Effector memory CD8-positive, alpha-beta T cell (primary cell): Measurements from ENCODE around the gene MIB2.

Source experiments
- ATAC-seq: fragments of 150-1000 bp; cut with Tn5 transposase; replicated peaks from 2 replicates; pipeline ENCODE4 v1.10.0; 2021; ENCODE audit warnings: mild to moderate bottlenecking, moderate library complexity
- DNase-seq, 3 experiments: peaks; one replicate each; pipeline ENCODE4 v3.0.0; 2021
- H3K27ac Mint-ChIP-seq, 2 donors: one replicate each; pipeline ENCODE4 v1.8.0; 2022; ENCODE audit warnings: mild to moderate bottlenecking in 2 of 2, mixed read lengths in 2 of 2, moderate library complexity in 2 of 2
- H3K27me3 Mint-ChIP-seq, 2 donors: one replicate each; pipeline ENCODE4 v1.8.0; 2022; ENCODE audit warnings: mixed read lengths in 2 of 2
- H3K36me3 Mint-ChIP-seq: one replicate; pipeline ENCODE4 v1.8.0; 2022; ENCODE audit warnings: mild to moderate bottlenecking, moderate library complexity, mixed read lengths; ENCODE audit not compliant: insufficient read depth
- H3K4me1 Mint-ChIP-seq, 2 donors: one replicate each; pipeline ENCODE4 v1.8.0; 2022; ENCODE audit warnings: low read depth in 2 of 2, mixed read lengths in 2 of 2
- H3K4me3 Mint-ChIP-seq, 2 donors: one replicate each; pipeline ENCODE4 v1.8.0; 2022; ENCODE audit warnings: mild to moderate bottlenecking in 2 of 2, mixed read lengths in 2 of 2, moderate library complexity in 2 of 2
- H3K9me3 Mint-ChIP-seq, 2 donors: one replicate each; pipeline ENCODE4 v1.8.0; 2022; ENCODE audit warnings: mixed read lengths in 2 of 2

The MIB2 gene

GRCh38 chr1:1601564-1602303 lies 13.6 kb upstream of the MIB2 start:
- H3K27me3 Mint-ChIP-seq: no peaks in the 10 kb centered on the region
- no peak overlapping the region for H3K27ac Mint-ChIP-seq
- no peak for ATAC-seq
- no peak for DNase-seq
- peaks cover 11% of the 10 kb centered on the region for H3K36me3 Mint-ChIP-seq
- H3K9me3 Mint-ChIP-seq: no peaks in the 10 kb centered on the region
- H3K4me1 Mint-ChIP-seq: peaks cover 6 to 9% of the 10 kb centered on the region in 2 donors
- no peak overlapping the region for H3K4me3 Mint-ChIP-seq

GRCh38 chr1:1602304-1602967 lies 12.9 kb upstream of the MIB2 start:
- DNase-seq (no peak), ATAC-seq (no peak)
- peaks cover 13% of the 10 kb centered on the region for H3K36me3 Mint-ChIP-seq
- peaks cover 6 to 13% of the 10 kb centered on the region in 2 donors for H3K4me1 Mint-ChIP-seq
- no peaks in the 10 kb centered on the region for H3K9me3 Mint-ChIP-seq
- no peak overlapping the region for H3K27ac Mint-ChIP-seq
- no peak overlapping the region for H3K4me3 Mint-ChIP-seq
- H3K27me3 Mint-ChIP-seq: no peaks in the 10 kb centered on the region

DNA sequence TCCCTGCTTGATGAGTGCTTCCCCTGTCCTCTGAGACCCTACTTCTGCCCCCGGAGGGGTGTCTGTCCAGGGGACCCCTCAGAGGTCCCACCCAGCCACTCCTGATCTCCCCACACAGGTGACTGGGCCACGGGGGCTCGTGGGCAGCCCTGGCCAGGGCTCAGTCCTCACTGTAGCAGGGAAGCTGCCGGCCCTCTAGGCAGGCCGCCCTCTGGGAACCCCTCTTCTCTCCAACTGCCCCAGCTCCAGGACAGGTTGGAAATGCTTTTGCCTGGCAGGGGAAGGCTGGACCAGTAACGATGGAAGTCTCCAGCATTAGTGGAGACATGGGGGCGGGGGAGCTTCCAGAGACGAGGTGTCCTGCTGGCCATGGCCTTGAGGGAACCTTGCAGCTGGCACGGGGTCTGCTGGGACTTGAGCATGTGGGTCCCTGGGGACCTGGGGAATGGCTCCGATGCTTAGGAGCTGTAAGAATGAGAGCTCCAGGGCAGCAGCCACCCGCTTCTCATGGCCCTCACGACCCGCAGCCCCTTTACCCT lies 12.3 kb upstream of the MIB2 start:
- H3K36me3 Mint-ChIP-seq: peaks cover 13% of the 10 kb centered on the region
- no peak for ATAC-seq
- no peak overlapping the region for H3K4me3 Mint-ChIP-seq
- H3K9me3 Mint-ChIP-seq: no peaks in the 10 kb centered on the region
- peaks cover 6 to 13% of the 10 kb centered on the region in 2 donors for H3K4me1 Mint-ChIP-seq
- no peak overlapping the region for H3K27ac Mint-ChIP-seq
- no peaks in the 10 kb centered on the region for H3K27me3 Mint-ChIP-seq
- no peak for DNase-seq

DNA sequence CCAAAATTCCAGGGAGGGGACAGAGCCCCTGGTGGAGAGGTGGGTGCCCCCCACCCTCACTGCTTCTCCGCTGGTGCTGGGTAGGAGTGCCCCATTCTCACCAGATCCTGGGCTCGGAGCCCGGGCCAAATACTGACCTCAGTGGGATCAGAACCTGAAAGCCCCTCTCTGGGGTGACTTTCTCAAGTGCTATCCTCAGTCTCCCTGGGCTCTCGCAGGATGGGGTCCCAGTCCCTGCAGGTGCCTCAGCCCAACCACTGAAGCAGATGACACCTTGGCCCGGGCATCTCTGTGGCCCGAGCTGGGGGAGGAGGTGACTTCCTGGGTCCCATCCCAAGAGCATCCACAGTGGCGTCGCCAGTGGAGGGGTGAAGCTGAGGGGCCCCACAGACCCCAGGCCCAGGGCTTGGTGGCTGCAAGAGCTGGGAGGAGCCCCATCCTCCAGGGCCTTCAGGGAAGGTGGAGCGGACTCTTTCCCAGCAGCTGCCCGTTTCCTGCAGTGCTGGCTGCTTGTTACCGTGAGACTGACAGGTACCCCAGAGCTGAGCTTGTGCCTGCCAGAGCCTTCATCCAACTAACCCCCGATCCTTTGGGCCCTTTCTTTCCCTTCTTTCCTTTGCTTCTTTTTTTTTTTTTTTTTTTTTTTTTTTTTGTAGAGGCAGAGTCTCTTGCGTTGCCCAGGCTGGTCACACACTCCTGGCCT lies 11.5 kb upstream of the MIB2 start:
- DNase-seq (no peak), ATAC-seq (no peak)
- Mint-ChIP-seq H3K27me3 (no peaks in the 10 kb centered on the region), H3K36me3 (peaks cover 11% of the 10 kb centered on the region), H3K4me3 (no peak overlapping the region), H3K4me1 (peaks cover 4 to 12% of the 10 kb centered on the region in 2 donors), H3K9me3 (no peaks in the 10 kb centered on the region), H3K27ac (no peak overlapping the region)

DNA sequence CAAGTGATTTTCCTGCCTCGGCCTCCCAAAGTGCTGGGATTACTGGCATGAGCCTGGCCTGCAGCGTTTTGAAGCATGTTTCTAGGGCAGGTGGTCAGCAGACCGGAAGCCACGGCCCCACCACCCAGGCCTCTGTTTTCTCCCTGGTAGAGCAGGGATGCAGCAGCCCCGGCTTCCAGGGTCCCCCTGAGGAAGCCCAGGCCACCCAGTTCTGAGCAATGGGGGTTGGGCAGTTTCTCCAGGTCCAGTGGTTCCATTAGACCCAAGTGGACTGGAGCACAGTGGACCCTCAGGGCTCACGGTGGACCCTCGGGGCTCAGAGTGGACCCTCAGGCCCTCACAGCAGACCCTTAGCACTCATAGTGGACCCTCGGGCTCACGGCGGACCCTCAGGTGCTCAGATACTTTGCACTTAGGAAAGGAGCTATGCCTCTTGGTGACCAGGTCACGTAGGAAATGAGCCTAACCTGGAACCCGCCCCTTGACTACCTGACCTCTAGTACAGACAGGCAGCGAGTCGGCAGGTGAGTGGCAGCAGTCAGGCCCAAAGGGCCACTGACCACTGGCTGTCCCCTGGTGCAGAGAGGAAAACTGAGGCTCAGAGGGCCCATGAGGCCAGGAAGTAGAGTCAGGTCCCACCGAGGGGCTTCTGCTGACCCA lies 10.8 kb upstream of the MIB2 start:
- Mint-ChIP-seq H3K4me1 (peaks cover 0 to 10% of the 10 kb centered on the region in 2 donors), H3K27me3 (no peaks in the 10 kb centered on the region), H3K36me3 (peaks cover 9% of the 10 kb centered on the region), H3K4me3 (no peak overlapping the region), H3K27ac (peak overlapping the region in 1 of 2 donors; percentile 55), H3K9me3 (no peaks in the 10 kb centered on the region)
- ATAC-seq (no peak), DNase-seq (no peak)

DNA sequence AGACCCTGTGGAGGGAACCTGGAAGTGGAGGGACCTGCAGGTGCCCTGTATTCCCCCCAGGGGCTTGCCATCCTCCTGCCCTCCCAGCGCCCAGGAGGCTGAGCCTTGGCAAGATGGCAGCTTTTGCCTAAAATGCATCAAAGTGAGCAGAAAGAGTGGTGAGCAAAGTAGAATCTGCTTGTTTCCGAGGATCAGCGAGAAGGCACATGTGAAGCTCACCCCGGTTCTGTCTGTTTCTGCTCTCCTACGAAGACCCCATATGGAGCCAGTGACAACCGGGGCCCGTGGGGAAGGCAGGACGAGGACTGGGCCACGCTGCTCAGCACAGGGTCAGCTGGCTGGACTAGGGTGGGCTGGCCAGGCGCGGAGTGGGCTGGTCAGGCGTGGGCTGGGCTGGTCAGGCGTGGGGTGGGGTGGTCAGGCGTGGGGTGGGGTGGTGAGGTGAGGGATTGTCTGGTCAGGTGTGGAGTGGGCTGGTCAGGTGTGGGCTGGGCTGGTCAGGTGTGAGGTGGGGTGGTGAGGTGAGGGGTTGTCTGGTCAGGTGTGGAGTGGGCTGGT lies 10.2 kb upstream of the MIB2 start:
- no peak for ATAC-seq
- Mint-ChIP-seq H3K4me1 (peaks cover 0 to 10% of the 10 kb centered on the region in 2 donors), H3K4me3 (no peak overlapping the region), H3K27me3 (no peaks in the 10 kb centered on the region), H3K36me3 (peaks cover 9% of the 10 kb centered on the region), H3K27ac (peak overlapping the region in 1 of 2 donors; percentile 55), H3K9me3 (no peaks in the 10 kb centered on the region)
- DNase-seq: no peak

DNA sequence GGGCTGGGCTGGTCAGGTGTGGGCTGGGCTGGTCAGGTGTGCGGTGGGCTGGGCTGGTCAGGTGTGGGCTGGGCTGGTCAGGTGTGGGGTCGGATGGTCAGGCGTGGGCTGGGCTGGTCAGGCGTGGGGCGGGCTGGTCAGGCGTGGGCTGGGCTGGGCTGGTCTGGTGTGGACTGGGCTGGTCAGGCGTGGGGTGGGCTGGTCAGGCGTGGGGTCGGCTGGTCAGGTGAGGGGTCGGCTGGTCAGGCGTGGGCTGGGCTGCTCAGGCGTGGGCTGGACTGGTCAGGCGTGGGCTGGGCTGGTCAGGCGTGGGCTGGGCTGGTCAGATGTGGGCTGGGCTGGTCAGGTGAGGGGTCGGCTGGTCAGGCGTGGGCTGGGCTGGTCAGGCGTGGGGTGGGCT lies 9.6 kb upstream of the MIB2 start:
- ATAC-seq (no peak), DNase-seq (no peak)
- Mint-ChIP-seq H3K4me3 (no peak overlapping the region), H3K9me3 (no peaks in the 10 kb centered on the region), H3K4me1 (peaks cover 0 to 8% of the 10 kb centered on the region in 2 donors), H3K36me3 (peaks cover 9% of the 10 kb centered on the region), H3K27me3 (no peaks in the 10 kb centered on the region), H3K27ac (no peak overlapping the region)

- DNase-seq: no peak
- no peaks in the 10 kb centered on the region for H3K27me3 Mint-ChIP-seq
- no peak overlapping the region for H3K27ac Mint-ChIP-seq
- H3K4me3 Mint-ChIP-seq: no peak overlapping the region
- no peak for ATAC-seq
- H3K4me1 Mint-ChIP-seq: peaks cover 0 to 7% of the 10 kb centered on the region in 2 donors
- H3K36me3 Mint-ChIP-seq: peaks cover 9% of the 10 kb centered on the region
- no peaks in the 10 kb centered on the region for H3K9me3 Mint-ChIP-seq
Measured at GRCh38 chr1:1606232-1606631, 9.1 kb upstream of the MIB2 start.

- Mint-ChIP-seq H3K27me3 (no peaks in the 10 kb centered on the region), H3K4me1 (peaks cover 16 to 19% of the 10 kb centered on the region in 2 donors), H3K27ac (no peak overlapping the region), H3K36me3 (peaks cover 10% of the 10 kb centered on the region), H3K9me3 (no peaks in the 10 kb centered on the region), H3K4me3 (no peak overlapping the region)
- ATAC-seq: no peak
- no peak for DNase-seq
Measured at GRCh38 chr1:1609822-1610485, 5.3 kb upstream of the MIB2 start.

- H3K4me1 Mint-ChIP-seq: peaks cover 17 to 21% of the 10 kb centered on the region in 2 donors
- no peak overlapping the region for H3K27ac Mint-ChIP-seq
- H3K4me3 Mint-ChIP-seq: peak overlapping the region in 1 of 2 donors; percentile 13
- ATAC-seq (no peak), DNase-seq (no peak)
- H3K27me3 Mint-ChIP-seq: no peaks in the 10 kb centered on the region
- no peaks in the 10 kb centered on the region for H3K9me3 Mint-ChIP-seq
- H3K36me3 Mint-ChIP-seq: peaks cover 16% of the 10 kb centered on the region
Measured at GRCh38 chr1:1610796-1611195, 4.5 kb upstream of the MIB2 start.

- Mint-ChIP-seq H3K9me3 (no peaks in the 10 kb centered on the region), H3K4me1 (peaks cover 17 to 21% of the 10 kb centered on the region in 2 donors), H3K4me3 (no peak overlapping the region), H3K36me3 (peaks cover 22% of the 10 kb centered on the region), H3K27ac (no peak overlapping the region), H3K27me3 (no peaks in the 10 kb centered on the region)
- DNase-seq (no peak), ATAC-seq (no peak)
Measured at GRCh38 chr1:1612104-1612400, 3.2 kb upstream of the MIB2 start.

DNA sequence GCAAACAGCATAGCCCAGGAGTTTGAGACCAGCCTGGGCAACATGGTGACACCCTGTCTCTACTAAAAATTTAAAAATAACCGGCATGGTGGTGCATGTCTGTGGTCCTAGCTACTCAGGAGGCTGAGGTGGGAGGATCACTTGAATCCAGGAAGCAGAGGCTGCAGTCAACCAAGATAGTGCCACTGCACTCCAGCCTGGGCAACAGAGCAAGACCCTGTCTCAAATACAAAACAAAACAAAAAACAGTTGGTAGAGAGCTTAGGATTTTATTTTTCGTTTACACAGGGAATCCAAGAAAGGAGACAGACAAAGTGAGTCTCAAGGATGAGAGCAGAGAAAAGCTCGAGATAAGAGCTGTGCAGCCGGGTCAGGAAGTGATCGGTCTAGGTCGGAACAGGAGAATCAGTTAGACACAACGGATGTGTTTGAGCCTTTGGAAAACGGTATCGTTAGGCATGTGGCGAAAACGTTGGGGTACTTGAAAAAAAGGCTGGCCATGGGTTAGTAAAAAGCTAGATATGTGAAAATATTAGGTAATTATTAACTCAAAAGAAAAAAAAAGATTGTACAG lies 1.7 kb upstream of the MIB2 start:
- Mint-ChIP-seq H3K27ac (peak overlapping the region; percentile 97 to 98), H3K27me3 (no peaks in the 10 kb centered on the region), H3K36me3 (peaks cover 23% of the 10 kb centered on the region), H3K4me3 (peak overlapping the region; percentile 92 to 97), H3K9me3 (no peaks in the 10 kb centered on the region), H3K4me1 (peaks cover 17 to 25% of the 10 kb centered on the region in 2 donors)
- DNase-seq (no peak), ATAC-seq (no peak)
